Measurements from ENCODE around the gene SFT2D1.

SFT2D1 gene

GRCh38 chr6:166297606-166298005, 44.7 kb downstream of the SFT2D1 start:
- Histone ChIP-seq H2AFZ (no peak overlapping the region), H3K27me3 (ENCODE audit: control insufficient read depth, insufficient read depth, low read length) (no peaks in the 10 kb centered on the region), H3K27ac (no peak overlapping the region), H3K9me3 (ENCODE audit: control insufficient read depth, low read length) (no peaks in the 10 kb centered on the region), H3K4me3 (ENCODE audit: low read depth, low read length) (no peak overlapping the region), H3K36me3 (ENCODE audit: control insufficient read depth, insufficient read depth, low read length) (no peaks in the 10 kb centered on the region), H3K4me1 (no peaks in the 10 kb centered on the region), H3K4me2 (ENCODE audit: low read length) (no peak overlapping the region), H3K9ac (no peak overlapping the region), H3K79me2 (no peaks in the 10 kb centered on the region)
- TF ChIP-seq, protein P1, sequence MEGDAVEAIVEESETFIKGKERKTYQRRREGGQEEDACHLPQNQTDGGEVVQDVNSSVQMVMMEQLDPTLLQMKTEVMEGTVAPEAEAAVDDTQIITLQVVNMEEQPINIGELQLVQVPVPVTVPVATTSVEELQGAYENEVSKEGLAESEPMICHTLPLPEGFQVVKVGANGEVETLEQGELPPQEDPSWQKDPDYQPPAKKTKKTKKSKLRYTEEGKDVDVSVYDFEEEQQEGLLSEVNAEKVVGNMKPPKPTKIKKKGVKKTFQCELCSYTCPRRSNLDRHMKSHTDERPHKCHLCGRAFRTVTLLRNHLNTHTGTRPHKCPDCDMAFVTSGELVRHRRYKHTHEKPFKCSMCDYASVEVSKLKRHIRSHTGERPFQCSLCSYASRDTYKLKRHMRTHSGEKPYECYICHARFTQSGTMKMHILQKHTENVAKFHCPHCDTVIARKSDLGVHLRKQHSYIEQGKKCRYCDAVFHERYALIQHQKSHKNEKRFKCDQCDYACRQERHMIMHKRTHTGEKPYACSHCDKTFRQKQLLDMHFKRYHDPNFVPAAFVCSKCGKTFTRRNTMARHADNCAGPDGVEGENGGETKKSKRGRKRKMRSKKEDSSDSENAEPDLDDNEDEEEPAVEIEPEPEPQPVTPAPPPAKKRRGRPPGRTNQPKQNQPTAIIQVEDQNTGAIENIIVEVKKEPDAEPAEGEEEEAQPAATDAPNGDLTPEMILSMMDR (IDR thresholded peaks at IDR 0.05), result no peak

DNA sequence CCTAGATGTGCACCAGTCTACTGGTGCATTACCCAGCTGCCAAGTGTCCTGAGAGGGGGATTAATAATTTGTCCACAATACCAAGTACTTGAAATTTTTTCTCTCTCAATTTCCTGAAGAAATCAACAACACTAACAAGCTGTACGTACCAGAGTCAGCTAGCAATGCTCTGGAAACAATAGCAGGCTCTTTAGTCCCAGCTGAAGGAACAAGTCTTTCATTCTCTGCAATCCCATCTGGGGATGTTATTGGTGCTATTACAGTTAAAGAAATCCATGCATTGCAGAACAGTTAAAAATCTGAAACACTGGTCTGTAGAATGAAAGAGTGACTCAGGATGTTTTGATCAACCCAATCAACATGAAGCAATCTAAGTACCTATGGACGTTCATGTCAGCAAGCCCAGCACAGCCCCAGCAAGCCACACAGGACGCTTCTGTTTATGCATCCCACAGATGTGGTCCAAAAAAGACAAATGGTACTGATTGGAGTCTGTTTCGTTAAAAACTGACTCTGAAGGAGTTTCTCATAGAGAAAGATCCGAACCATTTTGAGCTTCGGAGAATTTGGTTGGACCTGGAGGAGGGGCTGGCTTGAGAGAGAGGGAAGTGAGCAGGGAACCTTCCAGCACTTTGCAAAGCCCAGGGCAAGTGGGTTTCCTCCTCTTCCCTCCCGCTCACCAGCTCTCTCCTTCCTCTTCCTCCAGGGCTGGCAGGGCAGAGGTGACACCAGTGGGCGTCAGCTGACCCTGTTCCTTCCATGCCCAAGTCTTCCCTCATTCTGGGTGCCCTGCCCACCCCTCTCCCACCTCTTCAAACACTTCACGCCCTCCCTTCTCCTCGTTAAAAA, 46.1 kb downstream of the SFT2D1 start:
- Histone ChIP-seq H3K4me2 (ENCODE audit: low read length) (no peak overlapping the region), H3K4me1 (no peaks in the 10 kb centered on the region), H3K27ac (no peak overlapping the region), H3K9ac (no peak overlapping the region), H3K79me2 (no peaks in the 10 kb centered on the region), H3K4me3 (ENCODE audit: low read depth, low read length) (no peak overlapping the region), H2AFZ (no peak overlapping the region), H3K9me3 (ENCODE audit: control insufficient read depth, low read length) (no peaks in the 10 kb centered on the region), H3K27me3 (ENCODE audit: control insufficient read depth, insufficient read depth, low read length) (no peaks in the 10 kb centered on the region), H3K36me3 (ENCODE audit: control insufficient read depth, insufficient read depth, low read length) (no peaks in the 10 kb centered on the region)
- TF ChIP-seq, protein P1 (IDR thresholded peaks at IDR 0.05), result no peak

DNA sequence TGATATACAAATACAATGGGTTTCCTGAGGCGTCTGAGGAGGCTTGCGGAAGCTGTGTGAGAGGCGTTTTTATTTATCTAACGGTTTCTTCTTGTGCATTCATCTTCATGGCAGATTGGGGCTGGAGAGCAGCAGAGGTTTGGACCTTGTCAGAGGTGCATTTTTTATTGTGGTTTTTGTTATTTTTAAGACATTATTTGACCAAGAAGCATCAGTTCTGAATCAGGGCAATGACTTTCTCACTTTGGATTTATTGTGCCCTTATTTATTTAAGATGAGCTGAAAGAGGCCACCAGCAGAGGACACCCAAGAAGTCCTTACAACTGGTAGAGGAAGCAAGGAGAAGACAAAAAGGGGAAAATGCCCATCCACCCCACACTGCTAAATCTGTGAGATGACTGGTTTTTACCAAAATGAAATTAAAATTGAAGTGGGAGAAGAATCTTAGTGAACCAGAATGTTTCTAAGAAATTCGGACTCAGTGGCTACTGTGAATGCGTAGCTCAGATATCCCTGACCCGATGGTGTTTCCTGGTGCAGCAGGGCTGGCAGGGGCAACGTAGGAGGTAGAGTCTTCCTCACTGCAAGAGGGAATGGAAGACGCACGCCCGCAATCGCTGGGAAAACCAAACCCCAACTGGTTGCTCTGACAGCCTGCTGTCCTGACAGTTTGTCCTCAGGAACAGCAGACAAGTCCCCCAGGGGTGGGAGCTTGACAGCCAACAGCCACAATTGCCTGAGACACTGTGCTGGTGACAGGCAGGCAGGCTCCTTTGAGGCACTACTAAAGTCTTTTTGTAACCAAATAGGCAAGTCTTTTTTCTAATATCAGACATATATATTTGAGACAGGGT, 48.4 kb downstream of the SFT2D1 start:
- no peaks in the 10 kb centered on the region for H3K27me3 ChIP-seq (ENCODE audit: control insufficient read depth, insufficient read depth, low read length)

DNA sequence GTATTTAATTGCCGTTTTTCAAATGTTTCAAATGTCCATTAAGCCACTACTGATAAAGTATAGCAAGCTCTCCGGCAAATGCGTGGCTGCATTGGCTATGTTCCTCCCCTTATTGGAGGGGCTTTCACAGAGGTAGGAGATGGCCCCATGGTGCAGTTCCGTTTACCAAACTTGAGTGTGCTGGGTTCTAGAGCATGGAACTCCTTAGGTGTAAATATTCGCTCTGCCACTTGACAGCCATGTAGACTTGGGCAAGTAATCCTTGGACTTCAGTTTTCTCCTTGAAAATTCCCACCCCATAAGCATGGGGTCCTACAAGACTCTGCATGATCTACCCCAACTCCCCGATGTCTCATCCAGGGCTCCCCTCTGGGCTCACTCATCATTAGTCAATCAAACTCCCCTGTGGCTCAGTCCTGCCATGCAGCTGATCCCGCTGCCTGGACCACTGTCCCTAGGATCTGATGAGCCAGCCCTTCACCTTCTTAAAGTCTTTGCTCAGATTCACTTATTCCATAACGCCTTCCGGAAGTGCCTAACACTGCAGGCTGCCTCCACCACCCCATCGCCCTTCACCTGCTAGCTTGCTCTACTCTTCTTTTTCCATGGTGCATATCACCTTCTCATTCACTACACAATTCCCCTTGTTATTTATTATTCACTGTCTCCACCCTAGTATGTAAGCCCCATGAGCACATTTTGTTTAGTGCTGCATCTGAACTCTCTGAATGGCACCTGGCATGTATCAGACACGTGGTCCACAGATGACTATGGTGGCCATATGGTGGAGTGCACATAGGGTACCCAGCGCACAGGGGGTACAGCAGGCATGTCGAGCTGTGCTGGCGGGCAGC, 52.9 kb downstream of the SFT2D1 start:
- Histone ChIP-seq H3K27me3 (ENCODE audit: control insufficient read depth, insufficient read depth, low read length) (no peaks in the 10 kb centered on the region), H3K9ac (no peak overlapping the region), H3K4me1 (no peaks in the 10 kb centered on the region), H3K36me3 (ENCODE audit: control insufficient read depth, insufficient read depth, low read length) (no peaks in the 10 kb centered on the region), H3K9me3 (ENCODE audit: control insufficient read depth, low read length) (no peaks in the 10 kb centered on the region), H3K27ac (no peak overlapping the region), H3K4me3 (ENCODE audit: low read depth, low read length) (no peak overlapping the region), H2AFZ (no peak overlapping the region), H3K4me2 (ENCODE audit: low read length) (no peak overlapping the region), H3K79me2 (no peaks in the 10 kb centered on the region)
- TF ChIP-seq, protein P1 (IDR thresholded peaks at IDR 0.05), result no peak

More for the DNA sequence above, 48.4 kb downstream of the SFT2D1 start:
- H3K4me2 ChIP-seq (ENCODE audit: low read length), result no peak overlapping the region
- no peaks in the 10 kb centered on the region for H3K9me3 ChIP-seq (ENCODE audit: control insufficient read depth, low read length)
- TF ChIP-seq, protein P1 (IDR thresholded peaks at IDR 0.05), result no peak
- H3K79me2 ChIP-seq, result no peaks in the 10 kb centered on the region
- H3K36me3 ChIP-seq (ENCODE audit: control insufficient read depth, insufficient read depth, low read length), result no peaks in the 10 kb centered on the region
- no peak overlapping the region for H3K4me3 ChIP-seq (ENCODE audit: low read depth, low read length)
- no peak overlapping the region for H2AFZ ChIP-seq
- H3K9ac ChIP-seq, result no peak overlapping the region
- H3K4me1 ChIP-seq, result no peaks in the 10 kb centered on the region
- no peak overlapping the region for H3K27ac ChIP-seq

Measured in parathyroid adenoma (tissue), 2 donors.